Neutrophil (primary cell): Measurements from ENCODE around the gene EIF2A.
"Not testable (repeated sequence)": the region's sequence is repeated elsewhere in the genome, so short reads cannot be mapped to it uniquely, and the experiment has no call there.

Experiments
- H3K27ac ChIP-seq: fragments of 200-600 bp; sonication (generic); 2 replicates; pipeline ENCODE4 v1.5.1; 2016; ENCODE audit warnings: mild to moderate bottlenecking, moderate library complexity
- H3K27me3 ChIP-seq: fragments of 200-600 bp; sonication (generic); 2 replicates; pipeline ENCODE4 v1.6.0; 2016; ENCODE audit warnings: mild to moderate bottlenecking
- H3K36me3 ChIP-seq: fragments of 200-600 bp; sonication (generic); 2 replicates; pipeline ENCODE4 v1.5.1; 2017
- H3K4me1 ChIP-seq, 2 experiments: fragments of 200-600 bp in 1 of 2; sonication (generic) in 1 of 2; 1 replicate in 1 of 2; 2 replicates in 1 of 2; pipeline versions ENCODE4 v1.5.1 to v1.6.1; 2013 to 2016; ENCODE audit warnings: low read depth in 1 of 2, low read length in 1 of 2, mild to moderate bottlenecking in 1 of 2, moderate library complexity in 1 of 2; ENCODE audit not compliant: control insufficient read depth in 1 of 2, insufficient read depth in 1 of 2
- H3K4me3 ChIP-seq, 2 experiments: fragments of 200-600 bp in 1 of 2; sonication (generic) in 1 of 2; 1 replicate in 1 of 2; 2 replicates in 1 of 2; pipeline ENCODE4 v1.5.1; 2013 to 2016; ENCODE audit warnings: low read depth in 1 of 2, low read length in 1 of 2, mild to moderate bottlenecking in 1 of 2, moderate library complexity in 1 of 2
- H3K9me3 ChIP-seq: fragments of 200-600 bp; sonication (generic); 2 replicates; pipeline ENCODE4 v1.5.1; 2016
- CTCF ChIP-seq: fragments of 200-600 bp; sonication (generic); IDR thresholded peaks from 2 replicates; pipeline ENCODE4 v1.5.1; 2016; ENCODE audit warnings: antibody characterized with exemption

EIF2A gene

GRCh38 chr3:150611666-150612065 lies 65.1 kb downstream of the EIF2A start:
- Histone ChIP-seq H3K4me3 (no peak overlapping the region), H3K4me1 (peaks cover 21 to 29% of the 10 kb centered on the region in 2 experiments), H3K27me3 (no peaks in the 10 kb centered on the region), H3K9me3 (no peaks in the 10 kb centered on the region), H3K27ac (no peak overlapping the region), H3K36me3 (peaks cover 12% of the 10 kb centered on the region)
- no peak for TF ChIP-seq CTCF

GRCh38 chr3:150612494-150612893 lies 65.9 kb downstream of the EIF2A start:
- H3K27me3 ChIP-seq, result no peaks in the 10 kb centered on the region
- peaks cover 13 to 21% of the 10 kb centered on the region in 2 experiments for H3K4me1 ChIP-seq
- no peak overlapping the region for H3K27ac ChIP-seq
- peaks cover 14% of the 10 kb centered on the region for H3K36me3 ChIP-seq
- H3K4me3 ChIP-seq, result no peak overlapping the region
- TF ChIP-seq CTCF, result no peak
- no peaks in the 10 kb centered on the region for H3K9me3 ChIP-seq

- no peaks in the 10 kb centered on the region for H3K9me3 ChIP-seq
- H3K27me3 ChIP-seq, result no peaks in the 10 kb centered on the region
- H3K27ac ChIP-seq, result peak overlapping the region; percentile 24
- H3K4me3 ChIP-seq, result no peak overlapping the region
- peaks cover 14% of the 10 kb centered on the region for H3K36me3 ChIP-seq
- H3K4me1 ChIP-seq, result peaks cover 11 to 21% of the 10 kb centered on the region in 2 experiments
- TF ChIP-seq CTCF, result no peak
Measured at GRCh38 chr3:150613034-150613433, 66.4 kb downstream of the EIF2A start.

- Histone ChIP-seq H3K27ac (no peak overlapping the region), H3K4me3 (no peak overlapping the region), H3K36me3 (peaks cover 21% of the 10 kb centered on the region), H3K9me3 (no peaks in the 10 kb centered on the region), H3K4me1 (peaks cover 11 to 21% of the 10 kb centered on the region in 2 experiments), H3K27me3 (no peaks in the 10 kb centered on the region)
- no peak for TF ChIP-seq CTCF
Measured at GRCh38 chr3:150613709-150614480, 67.3 kb downstream of the EIF2A start.

GRCh38 chr3:150620002-150620689 lies 73.6 kb downstream of the EIF2A start:
- peaks cover 37% of the 10 kb centered on the region for H3K36me3 ChIP-seq
- H3K4me3 ChIP-seq, result no peak overlapping the region
- H3K27me3 ChIP-seq, result no peaks in the 10 kb centered on the region
- peak overlapping the region; percentile 18 for H3K27ac ChIP-seq
- no peak for TF ChIP-seq CTCF
- H3K4me1 ChIP-seq, result no peaks in the 10 kb centered on the region
- H3K9me3 ChIP-seq, result no peaks in the 10 kb centered on the region

- H3K9me3 ChIP-seq, H3K27me3 ChIP-seq, H3K4me1 ChIP-seq, H3K4me3 ChIP-seq, H3K27ac ChIP-seq: not testable (repeated sequence)
- peaks cover 60% of the 10 kb centered on the region for H3K36me3 ChIP-seq
Measured at GRCh38 chr3:150622955-150623354, 76.4 kb downstream of the EIF2A start.
